DMS153 (cell line): ENCODE data around the gene AP3D1.
A peak's percentile ranks its signal among the peaks of the same experiment; 100 is the strongest.
"Not testable (repeated sequence)": the region's sequence is repeated elsewhere in the genome, so short reads cannot be mapped to it uniquely, and the experiment has no call there.

Source experiments
- DNase-seq: peaks from one replicate; lab custom pipeline; 2025; lab: John Stamatoyannopoulos, UW

The AP3D1 gene

GRCh38 chr19:2151339-2152229, at the start of gene AP3D1:
AP3D1 (minus strand) TSS chr19:2151566; CDS start chr19:2151334, 232 bp downstream.
- DNase-seq = peak; percentile 95

GRCh38 chr19:2200624-2201294, 49.4 kb upstream of the AP3D1 start:
- DNase-seq = not testable (repeated sequence)

- no peak for DNase-seq
Measured at GRCh38 chr19:2199861-2200623, 48.7 kb upstream of the AP3D1 start.

GRCh38 chr19:2199215-2199614, 47.8 kb upstream of the AP3D1 start:
- no peak for DNase-seq

- no peak for DNase-seq
Measured at GRCh38 chr19:2198317-2198716, 47.0 kb upstream of the AP3D1 start.

GRCh38 chr19:2197270-2197669, 45.9 kb upstream of the AP3D1 start:
- no peak for DNase-seq

- DNase-seq = no peak
Measured at GRCh38 chr19:2195914-2196313, 44.5 kb upstream of the AP3D1 start.

- no peak for DNase-seq
Measured at GRCh38 chr19:2195361-2195760, 44.0 kb upstream of the AP3D1 start.

GRCh38 chr19:2194513-2195078, 43.2 kb upstream of the AP3D1 start:
- DNase-seq = no peak

- DNase-seq = no peak
Measured at GRCh38 chr19:2193807-2194206, 42.4 kb upstream of the AP3D1 start.

- DNase-seq = no peak
Measured at GRCh38 chr19:2192862-2193261, 41.5 kb upstream of the AP3D1 start.

GRCh38 chr19:2191456-2192310, 40.3 kb upstream of the AP3D1 start:
- no peak for DNase-seq

GRCh38 chr19:2190848-2191455, 39.6 kb upstream of the AP3D1 start:
- DNase-seq = no peak

GRCh38 chr19:2189880-2190279, 38.5 kb upstream of the AP3D1 start:
- DNase-seq = no peak

GRCh38 chr19:2188708-2189385, 37.5 kb upstream of the AP3D1 start:
- no peak for DNase-seq

GRCh38 chr19:2187159-2187558, 35.8 kb upstream of the AP3D1 start:
- DNase-seq = no peak

GRCh38 chr19:2186071-2186846, 34.9 kb upstream of the AP3D1 start:
- DNase-seq = no peak

GRCh38 chr19:2185734-2186070, 34.3 kb upstream of the AP3D1 start:
- DNase-seq = no peak

GRCh38 chr19:2184422-2184975, 33.1 kb upstream of the AP3D1 start:
- DNase-seq = no peak
